SK-N-SH (cell line): ENCODE measurements around the gene F2R. TPM values are rescaled to one million over a fixed set of nuclear protein-coding genes. Genes with fewer than 3 reads are reported as not detected.

ENCODE experiments used
- CTCF ChIA-PET: fragments of 300-600, 350-600 bp; formaldehyde crosslinking; extraction: SDS; loops from one replicate; lab custom pipeline; 2021; lab: Yijun Ruan, JAX
- POLR2A ChIA-PET: fragments of 350-600 bp; sonication (Branson Sonifier 250); formaldehyde crosslinking; extraction: SDS; loops from one replicate; lab custom pipeline; 2020; ENCODE audit warnings: antibody characterized with exemption, inconsistent platforms; lab: Yijun Ruan, JAX
- DNase-seq: peaks from one replicate; pipeline ENCODE4 v3.0.0; 2012
- H2AFZ ChIP-seq: fragments of 200-600 bp; sonication (generic); 2 replicates; pipeline ENCODE4 v1.8.1; 2016; ENCODE audit warnings: antibody characterized with exemption, mild to moderate bottlenecking, low read depth
- H3F3A ChIP-seq: fragments of 200-600 bp; sonication (generic); replicated peaks from 2 replicates; pipeline ENCODE3; 2016; ENCODE audit warnings: antibody characterized with exemption, mild to moderate bottlenecking; ENCODE audit not compliant: insufficient read depth
- H3K27ac ChIP-seq, 2 experiments: fragments of 200-500 bp in 1 of 2; fragments of 200-600 bp in 1 of 2; sonication (Bioruptor generic) in 1 of 2; sonication (generic), shearing (Covaris generic) in 1 of 2; 2 replicates each; pipeline versions ENCODE4 v1.5.1 to v1.6.1; 2014 to 2016; ENCODE audit warnings: low read depth in 2 of 2, inconsistent platforms in 1 of 2, low read length in 1 of 2, mild to moderate bottlenecking in 1 of 2, mixed read lengths in 1 of 2
- H3K27me3 ChIP-seq: fragments of 200-600 bp; sonication (generic), shearing (Covaris generic); 2 replicates; pipeline ENCODE4 v1.6.1; 2016; ENCODE audit warnings: mixed run types; ENCODE audit not compliant: insufficient read depth
- H3K36me3 ChIP-seq, 2 experiments: fragments of 200-500 bp in 1 of 2; fragments of 200-600 bp in 1 of 2; sonication (Bioruptor generic) in 1 of 2; sonication (generic) in 1 of 2; replicated peaks in 1 of 2; 2 replicates each; pipeline versions ENCODE3 to v1.5.1; 2014 to 2016; ENCODE audit warnings: low read length in 1 of 2, mild to moderate bottlenecking in 1 of 2; ENCODE audit not compliant: insufficient read depth in 2 of 2, control insufficient read depth in 1 of 2
- H3K4me1 ChIP-seq, 2 experiments: fragments of 200-500 bp in 1 of 2; fragments of 200-600 bp in 1 of 2; sonication (Bioruptor generic) in 1 of 2; sonication (generic), shearing (Covaris generic) in 1 of 2; 2 replicates each; pipeline versions ENCODE4 v1.5.1 to v1.6.1; 2014 to 2016; ENCODE audit warnings: low read depth in 1 of 2, low read length in 1 of 2, mixed run types in 1 of 2; ENCODE audit not compliant: insufficient read depth in 2 of 2, control insufficient read depth in 1 of 2
- H3K4me2 ChIP-seq: fragments of 200-600 bp; sonication (generic), shearing (Covaris generic); 2 replicates; pipeline ENCODE4 v1.6.1; 2017; ENCODE audit warnings: mixed run types
- H3K4me3 ChIP-seq, 2 experiments: fragments of 200-500 bp in 1 of 2; fragments of 200-600 bp in 1 of 2; sonication (Bioruptor generic) in 1 of 2; sonication (generic), shearing (Covaris generic) in 1 of 2; 2 replicates each; pipeline versions ENCODE4 v1.5.1 to v1.8.1; 2014 to 2016; ENCODE audit warnings: low read depth in 2 of 2, inconsistent platforms in 1 of 2, low read length in 1 of 2, mild to moderate bottlenecking in 1 of 2, mixed read lengths in 1 of 2, moderate library complexity in 1 of 2
- H3K79me2 ChIP-seq: fragments of 200-600 bp; sonication (generic); 2 replicates; pipeline ENCODE4 v1.8.1; 2017; ENCODE audit warnings: mild to moderate bottlenecking; ENCODE audit not compliant: insufficient read depth
- H3K9ac ChIP-seq: fragments of 200-600 bp; sonication (generic); 2 replicates; pipeline ENCODE4 v1.6.1; 2017; ENCODE audit warnings: mixed run types
- H3K9me2 ChIP-seq: fragments of 200-600 bp; sonication (generic); 2 replicates; pipeline ENCODE4 v1.6.1; 2017; ENCODE audit warnings: mixed run types
- H3K9me3 ChIP-seq: fragments of 200-600 bp; sonication (generic); 2 replicates; pipeline ENCODE4 v1.6.1; 2017; ENCODE audit warnings: mixed run types, mild to moderate bottlenecking, moderate library complexity
- H4K20me1 ChIP-seq: fragments of 200-600 bp; sonication (generic); 2 replicates; pipeline ENCODE4 v1.6.1; 2017; ENCODE audit warnings: mild to moderate bottlenecking, mixed run types; ENCODE audit not compliant: insufficient read depth
- CHD2 ChIP-seq: fragments of 150-350 bp; IDR thresholded peaks from 2 replicates; pipeline ENCODE4 v1.6.1; 2018; ENCODE audit warnings: low read length; ENCODE audit not compliant: partially characterized antibody
- ELF1 ChIP-seq: IDR thresholded peaks from 2 replicates; pipeline ENCODE4 v1.4.0; 2012
- FOSL2 ChIP-seq: IDR thresholded peaks from 2 replicates; pipeline ENCODE4 v1.4.0; 2012; ENCODE audit warnings: low read depth, mild to moderate bottlenecking, moderate library complexity, borderline replicate concordance
- FOXJ3 ChIP-seq: sonication (generic); formaldehyde crosslinking; IDR thresholded peaks from 2 replicates; pipeline ENCODE4 v1.5.1; 2020; ENCODE audit warnings: mild to moderate bottlenecking, missing genetic modification reagents
- GABPA ChIP-seq: IDR thresholded peaks from 2 replicates; pipeline ENCODE4 v1.4.0; 2012; ENCODE audit warnings: low read depth, mild to moderate bottlenecking
- GATA2 ChIP-seq: sonication (generic); formaldehyde crosslinking; IDR thresholded peaks from 2 replicates; pipeline ENCODE4 v1.5.0; 2020; ENCODE audit warnings: mild to moderate bottlenecking, missing genetic modification reagents
- MEF2A ChIP-seq: IDR thresholded peaks from 2 replicates; pipeline ENCODE4 v1.4.0; 2012; ENCODE audit warnings: low read depth, borderline replicate concordance
- NRF1 ChIP-seq: IDR thresholded peaks from 2 replicates; pipeline ENCODE4 v1.6.1; 2012; ENCODE audit warnings: low read depth, mild to moderate bottlenecking, low read length
- REST ChIP-seq: IDR thresholded peaks from 2 replicates; pipeline ENCODE4 v1.6.1; 2012; ENCODE audit warnings: mild to moderate bottlenecking, low read depth, low read length, moderate library complexity
- RXRA ChIP-seq: IDR thresholded peaks from 2 replicates; pipeline ENCODE4 v1.4.0; 2012; ENCODE audit warnings: low read depth, mild to moderate bottlenecking, borderline replicate concordance
- SIN3A ChIP-seq: IDR thresholded peaks from 2 replicates; pipeline ENCODE4 v1.6.1; 2012; ENCODE audit warnings: low read depth, mild to moderate bottlenecking, low read length, moderate library complexity, borderline replicate concordance
- SMC3 ChIP-seq: IDR thresholded peaks from 2 replicates; pipeline ENCODE4 v1.6.1; 2012; ENCODE audit warnings: low read depth, low read length, improper control_type of control experiment
- TAF1 ChIP-seq: IDR thresholded peaks from 2 replicates; pipeline ENCODE4 v1.6.1; 2012; ENCODE audit warnings: low read depth, mild to moderate bottlenecking, low read length, moderate library complexity, borderline replicate concordance
- TCF12 ChIP-seq: IDR thresholded peaks from 2 replicates; pipeline ENCODE4 v1.4.0; 2012
- TEAD4 ChIP-seq: IDR thresholded peaks from 2 replicates; pipeline ENCODE4 v1.4.0; 2012; ENCODE audit warnings: mild to moderate bottlenecking, borderline replicate concordance; ENCODE audit not compliant: insufficient read depth
- WGBS: methylation state at CpG from one replicate; pipeline ENCODE4 v1.1.6; 2017; ENCODE audit warnings: low lambda C conversion rate; 5-methylcytosine and 5-hydroxymethylcytosine counted together
- polyA plus RNA-seq, 3 experiments: library from polyadenylated mRNA; depleted of rRNA; stranded (reverse); fragments of >200 nt; gene quantifications; 2 replicates each; pipeline ENCODE4 v1.2.3, GENCODE V29; 2012
- TF ChIP-seq, protein P1 (sequence below): IDR thresholded peaks from 2 replicates; pipeline ENCODE4 v1.4.0; 2012; ENCODE audit warnings: low read depth
- TF ChIP-seq, protein P2 (sequence below): IDR thresholded peaks from 2 replicates; pipeline ENCODE4 v1.4.0; 2012; ENCODE audit warnings: low read depth, borderline replicate concordance

The F2R gene
- polyA plus RNA-seq, 1 of the 3 experiments (the other 2 are of a cell fraction): 212 TPM

GRCh38 chr5:76681287-76681686, 34.6 kb upstream of the F2R start (continued):
- no peak for TF ChIP-seq REST
- no peak for TF ChIP-seq ELF1
- TF ChIP-seq, protein P1, sequence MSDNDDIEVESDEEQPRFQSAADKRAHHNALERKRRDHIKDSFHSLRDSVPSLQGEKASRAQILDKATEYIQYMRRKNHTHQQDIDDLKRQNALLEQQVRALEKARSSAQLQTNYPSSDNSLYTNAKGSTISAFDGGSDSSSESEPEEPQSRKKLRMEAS: no peak
- no peak for TF ChIP-seq TEAD4
- TF ChIP-seq FOXJ3 (CRISPR knock-in tag): no peak
- TF ChIP-seq NRF1: no peak

DNA sequence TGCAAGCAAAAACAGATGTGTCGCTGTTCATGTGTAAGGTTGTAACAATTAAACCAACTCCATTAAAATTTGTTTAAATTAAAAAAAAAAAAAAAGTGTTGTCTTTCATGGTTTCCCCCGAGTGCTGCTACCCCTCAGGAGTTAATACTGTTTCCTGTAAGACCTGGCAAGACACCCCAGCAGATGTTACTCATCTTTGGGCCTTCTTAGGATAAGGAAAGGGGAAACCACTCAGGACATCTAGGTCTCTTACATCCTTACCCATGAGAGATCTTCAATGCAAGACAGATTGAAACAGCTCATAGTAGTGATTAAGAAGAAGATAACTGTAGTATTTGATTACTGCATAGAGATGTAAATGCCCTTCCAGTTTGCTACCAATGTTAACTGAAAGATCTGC, 33.5 kb upstream of the F2R start:
- 61% methylated on average over 2 of the region's 2 CpGs for WGBS
- no peaks in the 10 kb centered on the region for H3K36me3 ChIP-seq
- TF ChIP-seq TCF12 (peak; percentile 5; the same call in 1 of the 2 replicates), TAF1 (no peak)
- no peaks in the 10 kb centered on the region for H3K9me2 ChIP-seq
- no peak overlapping the region for H3K9ac ChIP-seq
- no peaks in the 10 kb centered on the region for H3K79me2 ChIP-seq
- no peaks in the 10 kb centered on the region for H3F3A ChIP-seq
- no peak overlapping the region for H3K4me3 ChIP-seq
- no peaks in the 10 kb centered on the region for H3K9me3 ChIP-seq
- no peaks in the 10 kb centered on the region for H4K20me1 ChIP-seq
- H3K4me1 ChIP-seq: peaks cover 7 to 21% of the 10 kb centered on the region in 2 experiments; a peak in 3 of 4 replicates
- no peak overlapping the region for H2AFZ ChIP-seq
- DNase-seq: no peak
- 0 out of 4 replicates have a peak overlapping the region, but pooled peaks of 1 of the 2 experiments have one; percentile 31 for H3K27ac ChIP-seq
- ChIA-PET CTCF (interaction anchor here (1.9 kb wide), 1 partner anchor 92 kb away, joined by 6 read pairs; no protein-coding TSS in a partner anchor), POLR2A (no interaction called here)
- no peaks in the 10 kb centered on the region for H3K27me3 ChIP-seq
- no peak overlapping the region for H3K4me2 ChIP-seq

DNA sequence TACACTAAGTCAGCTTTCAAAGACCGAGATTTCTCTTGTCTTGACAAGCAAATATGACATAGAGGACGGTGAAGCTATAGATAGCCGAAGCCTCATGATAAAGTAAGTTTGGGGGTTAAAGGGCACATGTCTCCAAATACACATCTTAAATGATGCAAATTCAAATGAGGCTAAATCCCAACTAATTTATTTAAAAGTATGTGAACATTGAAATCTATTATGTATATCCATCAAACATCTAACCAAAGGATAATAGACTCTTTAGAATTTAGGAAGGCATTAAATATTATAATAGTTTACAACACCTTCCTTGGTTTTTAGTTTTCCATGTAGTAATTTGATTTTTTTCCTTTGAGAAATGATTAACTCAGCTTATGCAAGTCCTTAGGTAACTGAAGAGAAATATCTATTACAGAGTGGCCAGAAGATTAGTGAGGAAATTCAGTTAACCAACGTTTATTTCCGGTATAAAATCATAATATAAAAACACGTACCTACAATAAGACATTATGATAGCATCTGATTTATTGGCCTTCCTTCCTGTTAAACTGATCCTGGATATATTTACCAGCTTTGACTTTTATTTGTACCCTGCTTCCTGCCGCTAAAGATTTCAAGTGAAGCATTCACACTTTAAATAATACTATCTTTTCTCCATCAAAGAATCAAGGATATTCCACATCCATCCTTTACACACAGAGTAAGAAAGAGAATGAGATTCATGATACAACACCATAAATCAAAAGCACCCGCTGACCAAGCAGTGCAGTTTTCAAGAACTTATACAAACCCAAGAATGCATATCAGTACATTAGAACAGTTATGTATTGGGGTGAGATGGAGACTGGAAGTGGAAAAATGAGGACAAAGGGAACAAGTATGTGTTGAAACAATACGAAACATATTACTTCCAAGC, 31.9 kb upstream of the F2R start:
- H3K4me1 ChIP-seq: peaks cover 7 to 33% of the 10 kb centered on the region in 2 experiments
- WGBS: 81% methylated on average over 9 of the region's 9 CpGs
- H3K9ac ChIP-seq: no peak overlapping the region
- no peaks in the 10 kb centered on the region for H4K20me1 ChIP-seq
- no peak overlapping the region for H3K4me3 ChIP-seq
- no peak overlapping the region; the same call in 1 of the 2 replicates for H2AFZ ChIP-seq
- ChIA-PET CTCF (interaction anchor here (0.6 to 1.9 kb wide), 4 partner anchors 45 to 486 kb away, joined by 3 to 6 read pairs (median 3); no protein-coding TSS in a partner anchor), POLR2A (no interaction called here)
- H3K4me2 ChIP-seq: no peak overlapping the region
- peak overlapping the region in 1 of 2 experiments; percentile 72; a peak in 1 of 4 replicates for H3K27ac ChIP-seq
- H3K9me3 ChIP-seq: no peaks in the 10 kb centered on the region
- H3K36me3 ChIP-seq: no peaks in the 10 kb centered on the region
- H3F3A ChIP-seq: peaks cover 13% of the 10 kb centered on the region
- H3K9me2 ChIP-seq: no peaks in the 10 kb centered on the region
- H3K79me2 ChIP-seq: no peaks in the 10 kb centered on the region
- H3K27me3 ChIP-seq: no peaks in the 10 kb centered on the region
- no peak for DNase-seq
- TF ChIP-seq TAF1 (no peak), FOSL2 (no peak), GABPA (no peak), FOXJ3 (CRISPR knock-in tag) (no peak), MEF2A (no peak), SIN3A (no peak), GATA2 (CRISPR knock-in tag) (no peak), RXRA (no peak), CHD2 (no peak), SMC3 (no peak)
- TF ChIP-seq, protein P2, sequence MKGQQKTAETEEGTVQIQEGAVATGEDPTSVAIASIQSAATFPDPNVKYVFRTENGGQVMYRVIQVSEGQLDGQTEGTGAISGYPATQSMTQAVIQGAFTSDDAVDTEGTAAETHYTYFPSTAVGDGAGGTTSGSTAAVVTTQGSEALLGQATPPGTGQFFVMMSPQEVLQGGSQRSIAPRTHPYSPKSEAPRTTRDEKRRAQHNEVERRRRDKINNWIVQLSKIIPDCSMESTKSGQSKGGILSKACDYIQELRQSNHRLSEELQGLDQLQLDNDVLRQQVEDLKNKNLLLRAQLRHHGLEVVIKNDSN: no peak
